ENCODE results near the gene SNRPD3.

DNA sequence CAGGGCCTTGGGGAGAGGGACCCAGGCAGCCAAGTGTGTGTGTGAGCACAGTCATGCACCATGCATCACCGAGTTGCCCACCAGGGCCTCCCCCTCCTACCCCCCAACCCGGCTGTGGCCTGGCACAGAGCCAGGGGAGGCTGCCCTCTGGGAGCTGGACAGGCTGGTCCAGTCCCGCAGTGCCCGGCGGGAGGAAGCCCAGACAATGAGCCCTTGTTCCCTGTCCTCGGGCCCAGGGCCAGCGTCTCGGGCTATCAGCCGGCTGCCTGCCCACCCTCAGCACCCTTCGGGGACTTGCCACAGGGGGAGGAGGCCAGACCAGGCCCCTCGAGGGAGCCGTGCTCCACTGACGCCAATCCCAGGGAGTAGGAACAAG is 32.6 kb downstream of the SNRPD3 start:
- no peak for TF ChIP-seq POLR2AphosphoS5 (IDR thresholded peaks at IDR 0.05)
- TF ChIP-seq, protein P1, sequence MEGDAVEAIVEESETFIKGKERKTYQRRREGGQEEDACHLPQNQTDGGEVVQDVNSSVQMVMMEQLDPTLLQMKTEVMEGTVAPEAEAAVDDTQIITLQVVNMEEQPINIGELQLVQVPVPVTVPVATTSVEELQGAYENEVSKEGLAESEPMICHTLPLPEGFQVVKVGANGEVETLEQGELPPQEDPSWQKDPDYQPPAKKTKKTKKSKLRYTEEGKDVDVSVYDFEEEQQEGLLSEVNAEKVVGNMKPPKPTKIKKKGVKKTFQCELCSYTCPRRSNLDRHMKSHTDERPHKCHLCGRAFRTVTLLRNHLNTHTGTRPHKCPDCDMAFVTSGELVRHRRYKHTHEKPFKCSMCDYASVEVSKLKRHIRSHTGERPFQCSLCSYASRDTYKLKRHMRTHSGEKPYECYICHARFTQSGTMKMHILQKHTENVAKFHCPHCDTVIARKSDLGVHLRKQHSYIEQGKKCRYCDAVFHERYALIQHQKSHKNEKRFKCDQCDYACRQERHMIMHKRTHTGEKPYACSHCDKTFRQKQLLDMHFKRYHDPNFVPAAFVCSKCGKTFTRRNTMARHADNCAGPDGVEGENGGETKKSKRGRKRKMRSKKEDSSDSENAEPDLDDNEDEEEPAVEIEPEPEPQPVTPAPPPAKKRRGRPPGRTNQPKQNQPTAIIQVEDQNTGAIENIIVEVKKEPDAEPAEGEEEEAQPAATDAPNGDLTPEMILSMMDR (IDR thresholded peaks at IDR 0.05), result no peak
- no peak for TF ChIP-seq POLR2A (IDR thresholded peaks at IDR 0.05; ENCODE audit: low read depth)
- no peak for TF ChIP-seq EP300 (IDR thresholded peaks at IDR 0.05)
